ENCODE measurements around the gene KCNMB3.
A peak's percentile ranks its signal among the peaks of the same experiment; 100 is the strongest.
"Not testable (repeated sequence)": the region's sequence is repeated elsewhere in the genome, so short reads cannot be mapped to it uniquely, and the experiment has no call there.

Gene KCNMB3

GRCh38 chr3:179256813-179257212 is 5.9 kb upstream of the KCNMB3 start:
- Histone ChIP-seq H3K36me3 (ENCODE audit: insufficient read depth, low read length) (peaks cover 13% of the 10 kb centered on the region), H3K9ac (ENCODE audit: low read length) (no peak overlapping the region), H3K9me3 (ENCODE audit: low read length) (0 out of 2 replicates have a peak, but pooled peaks cover 8% of the 10 kb centered on the region), H3K79me2 (ENCODE audit: insufficient read depth, low read length) (0 out of 2 replicates have a peak, but pooled peaks cover 14% of the 10 kb centered on the region), H4K20me1 (ENCODE audit: insufficient read depth, low read length) (no peaks in the 10 kb centered on the region), H3K9me2 (ENCODE audit: low read depth, low read length) (no peaks in the 10 kb centered on the region), H3F3A (ENCODE audit: insufficient read depth, low read length) (no peaks in the 10 kb centered on the region), H3K4me2 (ENCODE audit: low read length) (peak overlapping the region; percentile 11), H3K27ac (ENCODE audit: low read depth, low read length, poor library complexity, severe bottlenecking) (no peak overlapping the region), H3K4me3 (ENCODE audit: low read depth, low read length, poor library complexity, severe bottlenecking) (peak overlapping the region; percentile 24), H3K27me3 (ENCODE audit: insufficient read depth, low read length) (no peaks in the 10 kb centered on the region), H3K4me1 (ENCODE audit: insufficient read depth, low read length, severe bottlenecking) (peaks cover 55% of the 10 kb centered on the region), H2AFZ (ENCODE audit: low read length) (no peak overlapping the region)
- no peak for TF ChIP-seq CTCF (IDR thresholded peaks at IDR 0.05; ENCODE audit: low read length)
- TF ChIP-seq EZH2 (IDR thresholded peaks at IDR 0.05; ENCODE audit: borderline replicate concordance, low read length), result no peak

GRCh38 chr3:179247289-179248015 is 3.5 kb downstream of the KCNMB3 start:
- Histone ChIP-seq H2AFZ (ENCODE audit: low read length) (no peak overlapping the region), H3K9ac (ENCODE audit: low read length) (no peak overlapping the region), H3K4me2 (ENCODE audit: low read length) (no peak overlapping the region), H3K36me3 (ENCODE audit: insufficient read depth, low read length) (peaks cover 59% of the 10 kb centered on the region), H3K9me3 (ENCODE audit: low read length) (0 out of 2 replicates have a peak, but pooled peaks cover 4% of the 10 kb centered on the region), H3K4me1 (ENCODE audit: insufficient read depth, low read length, severe bottlenecking) (no peaks in the 10 kb centered on the region), H3K27ac (ENCODE audit: low read depth, low read length, poor library complexity, severe bottlenecking) (no peak overlapping the region), H3K9me2 (ENCODE audit: low read depth, low read length) (no peaks in the 10 kb centered on the region), H3F3A (ENCODE audit: insufficient read depth, low read length) (no peaks in the 10 kb centered on the region), H3K27me3 (ENCODE audit: insufficient read depth, low read length) (no peaks in the 10 kb centered on the region), H3K4me3 (ENCODE audit: low read depth, low read length, poor library complexity, severe bottlenecking) (no peak overlapping the region), H4K20me1 (ENCODE audit: insufficient read depth, low read length) (no peaks in the 10 kb centered on the region), H3K79me2 (ENCODE audit: insufficient read depth, low read length) (no peaks in the 10 kb centered on the region)
- TF ChIP-seq EZH2 (IDR thresholded peaks at IDR 0.05; ENCODE audit: borderline replicate concordance, low read length), result no peak
- TF ChIP-seq CTCF (IDR thresholded peaks at IDR 0.05; ENCODE audit: low read length), result no peak

GRCh38 chr3:179244878-179245277 is 6.0 kb downstream of the KCNMB3 start:
- H3F3A ChIP-seq (ENCODE audit: insufficient read depth, low read length), result no peaks in the 10 kb centered on the region
- H3K27ac ChIP-seq (ENCODE audit: low read depth, low read length, poor library complexity, severe bottlenecking), result no peak overlapping the region
- no peaks in the 10 kb centered on the region for H3K4me1 ChIP-seq (ENCODE audit: insufficient read depth, low read length, severe bottlenecking)
- H3K27me3 ChIP-seq (ENCODE audit: insufficient read depth, low read length), result no peaks in the 10 kb centered on the region
- H3K9me3 ChIP-seq (ENCODE audit: low read length), result no peaks in the 10 kb centered on the region
- TF ChIP-seq CTCF (IDR thresholded peaks at IDR 0.05; ENCODE audit: low read length) (no peak), EZH2 (IDR thresholded peaks at IDR 0.05; ENCODE audit: borderline replicate concordance, low read length) (no peak)
- no peak overlapping the region for H2AFZ ChIP-seq (ENCODE audit: low read length)
- no peak overlapping the region for H3K4me3 ChIP-seq (ENCODE audit: low read depth, low read length, poor library complexity, severe bottlenecking)
- H3K4me2 ChIP-seq (ENCODE audit: low read length), result no peak overlapping the region
- peaks cover 47% of the 10 kb centered on the region for H3K36me3 ChIP-seq (ENCODE audit: insufficient read depth, low read length)
- H3K9ac ChIP-seq (ENCODE audit: low read length), result no peak overlapping the region
- H3K79me2 ChIP-seq (ENCODE audit: insufficient read depth, low read length), result no peaks in the 10 kb centered on the region
- H4K20me1 ChIP-seq (ENCODE audit: insufficient read depth, low read length), result no peaks in the 10 kb centered on the region
- no peaks in the 10 kb centered on the region for H3K9me2 ChIP-seq (ENCODE audit: low read depth, low read length)

GRCh38 chr3:179242859-179243258 is 8.1 kb downstream of the KCNMB3 start:
- H3F3A ChIP-seq (ENCODE audit: insufficient read depth, low read length); H3K27ac ChIP-seq (ENCODE audit: low read depth, low read length, poor library complexity, severe bottlenecking); H2AFZ ChIP-seq (ENCODE audit: low read length); H4K20me1 ChIP-seq (ENCODE audit: insufficient read depth, low read length); H3K79me2 ChIP-seq (ENCODE audit: insufficient read depth, low read length); H3K27me3 ChIP-seq (ENCODE audit: insufficient read depth, low read length); H3K9me2 ChIP-seq (ENCODE audit: low read depth, low read length); H3K4me2 ChIP-seq (ENCODE audit: low read length); H3K4me3 ChIP-seq (ENCODE audit: low read depth, low read length, poor library complexity, severe bottlenecking); H3K4me1 ChIP-seq (ENCODE audit: insufficient read depth, low read length, severe bottlenecking); H3K9me3 ChIP-seq (ENCODE audit: low read length); H3K9ac ChIP-seq (ENCODE audit: low read length): not testable (repeated sequence)
- peaks cover 33% of the 10 kb centered on the region; the same call in 1 of the 2 replicates for H3K36me3 ChIP-seq (ENCODE audit: insufficient read depth, low read length)

GRCh38 chr3:179240299-179240698 is 10.6 kb downstream of the KCNMB3 start:
- H2AFZ ChIP-seq (ENCODE audit: low read length); H3K9ac ChIP-seq (ENCODE audit: low read length); H3K27me3 ChIP-seq (ENCODE audit: insufficient read depth, low read length); H3K4me3 ChIP-seq (ENCODE audit: low read depth, low read length, poor library complexity, severe bottlenecking); H3K4me2 ChIP-seq (ENCODE audit: low read length); H3K79me2 ChIP-seq (ENCODE audit: insufficient read depth, low read length); H3K27ac ChIP-seq (ENCODE audit: low read depth, low read length, poor library complexity, severe bottlenecking); H4K20me1 ChIP-seq (ENCODE audit: insufficient read depth, low read length); H3F3A ChIP-seq (ENCODE audit: insufficient read depth, low read length); H3K4me1 ChIP-seq (ENCODE audit: insufficient read depth, low read length, severe bottlenecking); H3K9me3 ChIP-seq (ENCODE audit: low read length); H3K9me2 ChIP-seq (ENCODE audit: low read depth, low read length): not testable (repeated sequence)
- H3K36me3 ChIP-seq (ENCODE audit: insufficient read depth, low read length), result peaks cover 36% of the 10 kb centered on the region
